ENCODE measurements around the gene TMEM132A.
A peak's percentile ranks its signal among the peaks of the same experiment; 100 is the strongest.

TMEM132A gene

GRCh38 chr11:60919956-60920355 lies 4.3 kb upstream of the TMEM132A start:
- no peak overlapping the region for H3K27ac ChIP-seq
- no peak for TF ChIP-seq ZFX (IDR thresholded peaks at IDR 0.05; ENCODE audit: borderline replicate concordance)
- TF ChIP-seq, protein P1, sequence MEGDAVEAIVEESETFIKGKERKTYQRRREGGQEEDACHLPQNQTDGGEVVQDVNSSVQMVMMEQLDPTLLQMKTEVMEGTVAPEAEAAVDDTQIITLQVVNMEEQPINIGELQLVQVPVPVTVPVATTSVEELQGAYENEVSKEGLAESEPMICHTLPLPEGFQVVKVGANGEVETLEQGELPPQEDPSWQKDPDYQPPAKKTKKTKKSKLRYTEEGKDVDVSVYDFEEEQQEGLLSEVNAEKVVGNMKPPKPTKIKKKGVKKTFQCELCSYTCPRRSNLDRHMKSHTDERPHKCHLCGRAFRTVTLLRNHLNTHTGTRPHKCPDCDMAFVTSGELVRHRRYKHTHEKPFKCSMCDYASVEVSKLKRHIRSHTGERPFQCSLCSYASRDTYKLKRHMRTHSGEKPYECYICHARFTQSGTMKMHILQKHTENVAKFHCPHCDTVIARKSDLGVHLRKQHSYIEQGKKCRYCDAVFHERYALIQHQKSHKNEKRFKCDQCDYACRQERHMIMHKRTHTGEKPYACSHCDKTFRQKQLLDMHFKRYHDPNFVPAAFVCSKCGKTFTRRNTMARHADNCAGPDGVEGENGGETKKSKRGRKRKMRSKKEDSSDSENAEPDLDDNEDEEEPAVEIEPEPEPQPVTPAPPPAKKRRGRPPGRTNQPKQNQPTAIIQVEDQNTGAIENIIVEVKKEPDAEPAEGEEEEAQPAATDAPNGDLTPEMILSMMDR (IDR thresholded peaks at IDR 0.05) = no peak

GRCh38 chr11:60921259-60921658 lies 3.0 kb upstream of the TMEM132A start:
- TF ChIP-seq, protein P1 (IDR thresholded peaks at IDR 0.05) = no peak
- no peak for TF ChIP-seq ZFX (IDR thresholded peaks at IDR 0.05; ENCODE audit: borderline replicate concordance)
- H3K27ac ChIP-seq = no peak overlapping the region

GRCh38 chr11:60921777-60922335 lies 2.4 kb upstream of the TMEM132A start:
- no peak for TF ChIP-seq ZFX (IDR thresholded peaks at IDR 0.05; ENCODE audit: borderline replicate concordance)
- TF ChIP-seq, protein P1 (IDR thresholded peaks at IDR 0.05) = no peak
- no peak overlapping the region for H3K27ac ChIP-seq

DNA sequence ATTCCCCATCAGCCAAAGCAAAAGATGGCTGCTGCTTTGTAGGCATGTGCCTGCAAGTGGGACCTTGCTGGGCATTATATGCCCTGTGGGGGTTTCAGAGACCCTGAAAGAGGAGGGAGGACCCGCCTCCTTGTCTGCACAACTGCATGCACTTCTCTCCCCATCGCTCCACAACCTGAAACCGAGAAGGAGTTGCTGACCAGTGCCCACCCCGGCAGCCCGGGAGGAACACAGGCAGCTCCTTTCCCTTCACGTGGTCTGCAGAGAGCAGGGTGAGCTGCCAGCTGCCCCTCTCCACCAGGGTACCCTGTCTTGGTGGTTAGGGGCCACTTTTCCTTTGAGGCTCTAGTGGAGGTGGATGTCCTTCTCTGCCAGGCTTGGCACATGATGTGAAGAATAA lies 1.4 kb upstream of the TMEM132A start:
- 0 out of 2 replicates have a peak overlapping the region, but pooled peaks have one; percentile 44 for H3K27ac ChIP-seq
- TF ChIP-seq, protein P1 (IDR thresholded peaks at IDR 0.05) = no peak
- no peak for TF ChIP-seq ZFX (IDR thresholded peaks at IDR 0.05; ENCODE audit: borderline replicate concordance)

- TF ChIP-seq, protein P1 (IDR thresholded peaks at IDR 0.05) = no peak
- no peak for TF ChIP-seq ZFX (IDR thresholded peaks at IDR 0.05; ENCODE audit: borderline replicate concordance)
- 0 out of 2 replicates have a peak overlapping the region, but pooled peaks have one; percentile 44 for H3K27ac ChIP-seq
These were observed 934 bp upstream of the TMEM132A start for GRCh38 chr11:60923326-60923725.

DNA sequence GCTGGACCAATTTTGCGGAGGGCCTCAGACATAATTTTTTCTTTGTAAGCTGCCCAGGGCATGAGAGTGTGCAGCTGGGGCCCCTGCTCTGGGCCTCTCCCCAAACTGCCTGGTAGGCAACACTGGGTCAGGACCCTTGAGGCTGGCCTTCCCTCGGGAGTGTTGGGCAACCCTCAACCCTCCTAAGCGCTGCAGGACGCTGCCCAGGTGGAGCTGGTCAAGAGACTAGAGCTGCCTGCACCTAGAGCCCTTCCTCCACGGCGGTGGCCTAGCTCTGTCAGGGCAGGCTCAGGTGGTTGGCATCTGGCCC lies 505 bp upstream of the TMEM132A start:
- peak overlapping the region; percentile 44; the same call in 1 of the 2 replicates for H3K27ac ChIP-seq
- TF ChIP-seq, protein P1 (IDR thresholded peaks at IDR 0.05) = no peak
- TF ChIP-seq ZFX (IDR thresholded peaks at IDR 0.05; ENCODE audit: borderline replicate concordance) = no peak

- TF ChIP-seq, protein P1 (IDR thresholded peaks at IDR 0.05) = no peak
- no peak for TF ChIP-seq ZFX (IDR thresholded peaks at IDR 0.05; ENCODE audit: borderline replicate concordance)
- peak overlapping the region; percentile 44 for H3K27ac ChIP-seq
These were observed 920 bp downstream of the TMEM132A start for GRCh38 chr11:60924906-60925853.

Measured in 22Rv1 (cell line).